A549 (cell line): Measurements from ENCODE around the gene SPTSSA. TPM values are rescaled to one million over a fixed set of nuclear protein-coding genes. Genes with fewer than 3 reads are reported as not detected.

ENCODE experiments used
- ATAC-seq, 2 experiments: fragments of 200-7000 bp in 1 of 2; fragments of >200 bp in 1 of 2; cut with Nextera tagmentation in 1 of 2; cut with Tn5 transposase in 1 of 2; 3 replicates each; pipeline versions ENCODE4 v1.8.0 to v1.9.1; 2018 to 2020; ENCODE audit warnings: mild to moderate bottlenecking in 1 of 2, moderate library complexity in 1 of 2
- CTCF ChIA-PET: fragments of 300-600 bp; sonication (Branson Sonifier 250); formaldehyde crosslinking; extraction: SDS; loops from one replicate; lab custom pipeline; 2021; ENCODE audit warnings: antibody characterized with exemption, inconsistent platforms; lab: Yijun Ruan, JAX
- POLR2A ChIA-PET: fragments of 350-600 bp; formaldehyde crosslinking; extraction: SDS; loops from one replicate; lab custom pipeline; 2021; ENCODE audit warnings: antibody characterized with exemption, inconsistent platforms; lab: Yijun Ruan, JAX
- DNase-seq, 2 experiments: peaks; one replicate each; pipeline versions ENCODE4 v3.0.0 to v3.0.0-alpha.2; 2011 to 2016; ENCODE audit warnings: low read depth in 1 of 2, low spot score in 1 of 2
- FAIRE-seq: peaks from 2 replicates; lab custom pipeline; 2011; peaks lifted over from hg19 to GRCh38; lab: Jason Lieb, UNC
- H3K27ac ChIP-seq, 2 experiments: fragments of >200 bp; sonication (Bioruptor Twin); formaldehyde crosslinking; 3 replicates each; pipeline ENCODE4 v1.5.1; 2016 to 2017
- H3K4me1 ChIP-seq: fragments of >200 bp; sonication (Bioruptor Twin); formaldehyde crosslinking; 3 replicates; pipeline ENCODE4 v1.6.1; 2016
- H3K4me2 ChIP-seq: fragments of >200 bp; sonication (Bioruptor Twin); formaldehyde crosslinking; 3 replicates; pipeline ENCODE4 v1.6.1; 2016
- H3K4me3 ChIP-seq: fragments of >200 bp; sonication (Bioruptor Twin); formaldehyde crosslinking; 3 replicates; pipeline ENCODE4 v1.5.1; 2016
- H3K9me3 ChIP-seq: fragments of >200 bp; sonication (Bioruptor Twin); formaldehyde crosslinking; 3 replicates; pipeline ENCODE4 v1.6.1; 2016
- ESRRA ChIP-seq: fragments of 150-350 bp; IDR thresholded peaks from 2 replicates; pipeline ENCODE4 v1.6.1; 2014; ENCODE audit warnings: mild to moderate bottlenecking, low read length, borderline replicate concordance
- FOSL2 ChIP-seq, 2 experiments: fragments of 450-650 bp in 1 of 2; fragments of >200 bp in 1 of 2; sonication (Bioruptor Twin) in 1 of 2; formaldehyde crosslinking; IDR thresholded peaks; 2 replicates each; pipeline versions ENCODE4 v1.5.0 to v1.6.1; 2016 to 2020; ENCODE audit warnings: mild to moderate bottlenecking in 1 of 2, moderate library complexity in 1 of 2
- HOXB5 ChIP-seq: fragments of 250-450 bp; sonication (Bioruptor Pico); IDR thresholded peaks from 2 replicates; pipeline ENCODE4 v1.5.0; 2020; ENCODE audit warnings: mild to moderate bottlenecking, moderate library complexity
- MYC ChIP-seq: IDR thresholded peaks from 2 replicates; pipeline ENCODE4 v1.6.1; 2012; ENCODE audit warnings: mild to moderate bottlenecking, inconsistent platforms, low read length, improper control_type of control experiment, borderline replicate concordance
- RAD21 ChIP-seq, 2 experiments: fragments of >200 bp in 1 of 2; sonication (Bioruptor Twin) in 1 of 2; formaldehyde crosslinking in 1 of 2; IDR thresholded peaks in 1 of 2; conservative IDR thresholded peaks in 1 of 2; 2 replicates in 1 of 2; 3 replicates in 1 of 2; pipeline ENCODE4 v1.6.1; 2012 to 2018; ENCODE audit warnings: inconsistent platforms in 1 of 2
- TP53 ChIP-seq: fragments of 250-450 bp; sonication (Bioruptor Pico); IDR thresholded peaks from 2 replicates; pipeline ENCODE4 v1.5.0; 2021; ENCODE audit warnings: mild to moderate bottlenecking, moderate library complexity
- WGBS: methylation state at CpG from one replicate; pipeline ENCODE4 v1.1.6; 2017; ENCODE audit errors: missing lambda C conversion rate; 5-methylcytosine and 5-hydroxymethylcytosine counted together
- polyA plus RNA-seq, 4 experiments: library from polyadenylated mRNA; depleted of rRNA in 3 of 4; stranded (reverse); fragments of >200 nt; fragmentation: RNase III in 1 of 4; extraction: RNeasy Plus Mini Kit Qiagen cat#74134 plus additional on column Dnase treatment in 1 of 4; gene quantifications; 2 replicates in 3 of 4; 3 replicates in 1 of 4; pipeline ENCODE4 v1.2.3, GENCODE V29; 2011 to 2017
- TF ChIP-seq, protein P1 (sequence below): fragments of 150-350 bp; IDR thresholded peaks from 2 replicates; pipeline ENCODE4 v1.6.1; 2014; ENCODE audit warnings: low read depth, mild to moderate bottlenecking, low read length
- TF ChIP-seq, protein P2 (sequence below): fragments of 250-450 bp; sonication (Bioruptor Pico); IDR thresholded peaks from 2 replicates; pipeline ENCODE4 v1.5.0; 2020; ENCODE audit warnings: low read depth, mild to moderate bottlenecking, moderate library complexity
- TF ChIP-seq, protein P3 (sequence below): fragments of 200-600 bp; sonication (generic); IDR thresholded peaks from 2 replicates; pipeline ENCODE4 v1.6.1; 2016; ENCODE audit warnings: antibody characterized with exemption, mild to moderate bottlenecking, moderate library complexity

Gene SPTSSA
- polyA plus RNA-seq, 2 of the 4 experiments (the other 2 are of a cell fraction), result 68.0 to 105 TPM

DNA sequence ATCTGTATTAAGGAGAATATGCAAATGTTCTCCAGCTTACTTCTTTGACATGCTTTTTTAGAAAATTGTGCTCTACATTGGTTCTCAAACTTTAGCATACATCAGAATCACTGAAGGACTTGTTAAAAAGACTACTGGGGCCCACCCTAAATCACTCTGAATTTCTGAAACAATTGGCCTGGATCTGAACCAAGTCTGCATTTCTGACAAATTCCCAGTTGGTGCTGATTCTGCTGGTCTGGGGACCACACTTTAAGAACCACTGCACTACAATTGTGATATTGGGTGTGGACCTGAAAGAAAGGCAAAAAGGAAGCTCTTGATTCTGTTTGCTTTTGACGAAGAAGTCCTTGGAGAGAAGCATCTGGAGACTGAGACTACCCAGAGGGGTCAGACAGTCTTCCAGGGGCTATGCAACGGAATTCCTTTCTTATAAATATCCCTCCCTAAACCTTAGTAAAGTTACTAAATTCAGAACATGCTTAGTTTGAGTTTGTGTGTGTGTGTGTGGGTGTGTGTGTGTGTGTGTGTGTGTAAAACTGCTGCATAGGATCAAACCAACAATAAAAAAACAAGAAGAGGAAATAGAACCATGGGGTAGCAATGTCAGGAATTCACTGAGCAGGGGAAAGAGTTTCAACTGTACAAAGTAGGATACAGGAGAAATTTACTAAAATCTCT is 40.6 kb upstream of the SPTSSA start:
- Histone ChIP-seq H3K4me2 (peak overlapping the region; percentile 41; the same call in 2 of the 3 replicates), H3K27ac (peak overlapping the region; percentile 46 to 69; a peak in 4 of 6 replicates), H3K9me3 (no peaks in the 10 kb centered on the region), H3K4me1 (peaks cover 27% of the 10 kb centered on the region), H3K4me3 (no peak overlapping the region)
- no peak for TF ChIP-seq HOXB5
- CTCF ChIA-PET, result interaction anchor here (0.5 to 4.0 kb wide), 5 partner anchors 75 to 1223 kb away, joined by 3 to 28 read pairs (median 4); no protein-coding TSS in a partner anchor
- no peak for FAIRE-seq
- 86% methylated on average over 2 of the region's 2 CpGs for WGBS
- DNase-seq, result no peak
- no peak for ATAC-seq
- POLR2A ChIA-PET, result no interaction called here

DNA sequence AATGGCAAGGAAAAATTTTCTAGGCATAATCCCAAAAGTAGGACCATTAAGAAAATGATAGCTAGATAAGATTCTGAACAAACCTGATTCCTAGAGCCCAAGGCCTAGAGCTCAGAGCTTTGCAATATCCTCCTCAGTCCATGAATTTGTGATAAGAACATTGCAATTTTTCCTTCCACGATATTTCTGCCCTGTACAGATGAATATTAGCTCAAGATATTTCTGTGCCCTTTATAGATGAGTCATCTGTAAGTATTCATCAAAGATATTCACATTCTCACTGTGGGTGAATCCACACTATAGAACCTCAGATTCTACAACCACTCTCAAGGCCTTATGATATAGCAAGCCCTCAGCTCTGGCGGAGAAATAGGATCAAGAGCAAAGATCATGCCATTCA is 40.0 kb upstream of the SPTSSA start:
- no peak for DNase-seq
- Histone ChIP-seq H3K4me3 (no peak overlapping the region), H3K4me2 (peak overlapping the region; percentile 41), H3K27ac (peak overlapping the region; percentile 46 to 69; a peak in 4 of 6 replicates), H3K9me3 (no peaks in the 10 kb centered on the region), H3K4me1 (peaks cover 33% of the 10 kb centered on the region)
- POLR2A ChIA-PET, result no interaction called here
- CTCF ChIA-PET, result interaction anchor here (0.5 to 4.0 kb wide), 6 partner anchors 74 to 1224 kb away, joined by 3 to 28 read pairs (median 4); no protein-coding TSS in a partner anchor
- no peak for FAIRE-seq
- WGBS, result 44% methylated on average over 2 of the region's 2 CpGs
- no peak for ATAC-seq
- TF ChIP-seq MYC (no peak), FOSL2 (IDR thresholded peaks at IDR 0.05) (no peak), FOSL2 (CRISPR knock-in tag; IDR thresholded peaks at IDR 0.05) (peak; percentile 71), RAD21 (conservative IDR thresholded peaks at IDR 0.05 in 1 of 2, IDR thresholded peaks at IDR 0.05 in 1 of 2) (no peak)

DNA sequence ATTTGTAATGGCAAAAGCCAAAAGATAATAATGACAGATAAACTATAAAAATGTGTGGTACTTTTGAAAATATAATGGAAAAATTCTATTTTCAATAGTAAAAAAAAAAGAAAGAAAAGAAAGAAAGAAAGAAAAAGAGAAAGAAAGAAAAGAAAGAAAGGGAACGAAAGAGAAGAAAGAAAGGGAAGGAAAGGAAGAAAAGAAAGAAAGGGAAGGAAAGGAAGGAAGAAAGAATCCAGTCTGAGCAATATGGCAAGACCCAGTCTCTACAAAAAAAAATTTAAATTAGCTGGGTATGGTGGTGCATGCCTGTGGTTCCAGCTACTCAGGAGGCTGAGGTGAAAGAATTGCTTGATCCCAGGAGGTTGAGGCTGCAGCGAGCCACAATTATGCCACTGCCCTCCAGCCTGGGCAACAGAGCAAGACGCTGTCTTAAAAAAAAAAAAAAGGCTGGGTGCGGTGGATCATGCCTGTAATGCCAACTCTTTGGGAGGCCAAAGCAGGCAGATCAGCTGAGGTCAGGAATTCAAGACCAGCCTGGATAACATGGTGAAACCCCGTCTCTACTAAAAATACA is 39.1 kb upstream of the SPTSSA start:
- no peak for ATAC-seq
- TF ChIP-seq, protein P1, sequence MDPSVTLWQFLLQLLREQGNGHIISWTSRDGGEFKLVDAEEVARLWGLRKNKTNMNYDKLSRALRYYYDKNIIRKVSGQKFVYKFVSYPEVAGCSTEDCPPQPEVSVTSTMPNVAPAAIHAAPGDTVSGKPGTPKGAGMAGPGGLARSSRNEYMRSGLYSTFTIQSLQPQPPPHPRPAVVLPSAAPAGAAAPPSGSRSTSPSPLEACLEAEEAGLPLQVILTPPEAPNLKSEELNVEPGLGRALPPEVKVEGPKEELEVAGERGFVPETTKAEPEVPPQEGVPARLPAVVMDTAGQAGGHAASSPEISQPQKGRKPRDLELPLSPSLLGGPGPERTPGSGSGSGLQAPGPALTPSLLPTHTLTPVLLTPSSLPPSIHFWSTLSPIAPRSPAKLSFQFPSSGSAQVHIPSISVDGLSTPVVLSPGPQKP, result no peak
- TF ChIP-seq ESRRA (no peak), TP53 (CRISPR knock-in tag) (no peak)
- TF ChIP-seq, protein P2, sequence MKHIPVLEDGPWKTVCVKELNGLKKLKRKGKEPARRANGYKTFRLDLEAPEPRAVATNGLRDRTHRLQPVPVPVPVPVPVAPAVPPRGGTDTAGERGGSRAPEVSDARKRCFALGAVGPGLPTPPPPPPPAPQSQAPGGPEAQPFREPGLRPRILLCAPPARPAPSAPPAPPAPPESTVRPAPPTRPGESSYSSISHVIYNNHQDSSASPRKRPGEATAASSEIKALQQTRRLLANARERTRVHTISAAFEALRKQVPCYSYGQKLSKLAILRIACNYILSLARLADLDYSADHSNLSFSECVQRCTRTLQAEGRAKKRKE (CRISPR knock-in tag), result no peak
- TF ChIP-seq, protein P3, sequence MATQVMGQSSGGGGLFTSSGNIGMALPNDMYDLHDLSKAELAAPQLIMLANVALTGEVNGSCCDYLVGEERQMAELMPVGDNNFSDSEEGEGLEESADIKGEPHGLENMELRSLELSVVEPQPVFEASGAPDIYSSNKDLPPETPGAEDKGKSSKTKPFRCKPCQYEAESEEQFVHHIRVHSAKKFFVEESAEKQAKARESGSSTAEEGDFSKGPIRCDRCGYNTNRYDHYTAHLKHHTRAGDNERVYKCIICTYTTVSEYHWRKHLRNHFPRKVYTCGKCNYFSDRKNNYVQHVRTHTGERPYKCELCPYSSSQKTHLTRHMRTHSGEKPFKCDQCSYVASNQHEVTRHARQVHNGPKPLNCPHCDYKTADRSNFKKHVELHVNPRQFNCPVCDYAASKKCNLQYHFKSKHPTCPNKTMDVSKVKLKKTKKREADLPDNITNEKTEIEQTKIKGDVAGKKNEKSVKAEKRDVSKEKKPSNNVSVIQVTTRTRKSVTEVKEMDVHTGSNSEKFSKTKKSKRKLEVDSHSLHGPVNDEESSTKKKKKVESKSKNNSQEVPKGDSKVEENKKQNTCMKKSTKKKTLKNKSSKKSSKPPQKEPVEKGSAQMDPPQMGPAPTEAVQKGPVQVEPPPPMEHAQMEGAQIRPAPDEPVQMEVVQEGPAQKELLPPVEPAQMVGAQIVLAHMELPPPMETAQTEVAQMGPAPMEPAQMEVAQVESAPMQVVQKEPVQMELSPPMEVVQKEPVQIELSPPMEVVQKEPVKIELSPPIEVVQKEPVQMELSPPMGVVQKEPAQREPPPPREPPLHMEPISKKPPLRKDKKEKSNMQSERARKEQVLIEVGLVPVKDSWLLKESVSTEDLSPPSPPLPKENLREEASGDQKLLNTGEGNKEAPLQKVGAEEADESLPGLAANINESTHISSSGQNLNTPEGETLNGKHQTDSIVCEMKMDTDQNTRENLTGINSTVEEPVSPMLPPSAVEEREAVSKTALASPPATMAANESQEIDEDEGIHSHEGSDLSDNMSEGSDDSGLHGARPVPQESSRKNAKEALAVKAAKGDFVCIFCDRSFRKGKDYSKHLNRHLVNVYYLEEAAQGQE, result no peak
- POLR2A ChIA-PET, result interaction anchor here (0.7 kb wide), 1 partner anchor 590 kb away, joined by 4 read pairs; no protein-coding TSS in a partner anchor
- CTCF ChIA-PET, result interaction anchor here (0.6 to 4.0 kb wide), 2 partner anchors 169 to 696 kb away, joined by 3 to 28 read pairs; no protein-coding TSS in a partner anchor
- DNase-seq, result no peak
- peak overlapping the region in 1 of 2 experiments; percentile 69; a peak in 4 of 6 replicates for H3K27ac ChIP-seq
- FAIRE-seq, result no peak
- no peaks in the 10 kb centered on the region for H3K9me3 ChIP-seq
- H3K4me1 ChIP-seq, result peaks cover 40% of the 10 kb centered on the region
- H3K4me3 ChIP-seq, result no peak overlapping the region
- H3K4me2 ChIP-seq, result no peak overlapping the region
- 79% methylated on average over 5 of the region's 5 CpGs for WGBS
